Stomach (tissue), 9 donors: ENCODE measurements around the gene DEPDC5. TPM values are rescaled to one million over a fixed set of nuclear protein-coding genes. Genes with fewer than 3 reads are reported as not detected.

Experiments used
- DNase-seq, 2 donors: peaks; one replicate each; pipeline versions ENCODE4 v3.0.0 to v3.0.0-alpha.2; 2013 to 2019
- H3K27ac ChIP-seq, 5 donors: fragments of 200-600 bp in 4 of 5; sonication (generic) in 4 of 5; one replicate each; pipeline ENCODE4 v1.5.1; 2013 to 2019; ENCODE audit warnings: mild to moderate bottlenecking in 1 of 5, moderate library complexity in 1 of 5
- H3K27me3 ChIP-seq, 3 donors: fragments of 200-600 bp; sonication (generic); one replicate each; pipeline ENCODE4 v1.5.1; 2017 to 2019; ENCODE audit warnings: mixed run types in 1 of 3
- H3K36me3 ChIP-seq, 4 donors: fragments of 200-600 bp; sonication (generic); 1 replicate in 3 of 4; 2 replicates in 1 of 4; pipeline ENCODE4 v1.5.1; 2016 to 2019
- H3K4me1 ChIP-seq, 4 donors: fragments of 200-600 bp; sonication (generic); one replicate each; pipeline ENCODE4 v1.5.1; 2016 to 2019
- H3K4me3 ChIP-seq, 4 donors: fragments of 200-600 bp; sonication (generic) in 3 of 4; one replicate each; pipeline ENCODE4 v1.5.1; 2016 to 2019; ENCODE audit warnings: mild to moderate bottlenecking in 1 of 4
- H3K9me3 ChIP-seq, 4 donors: fragments of 200-600 bp; sonication (generic); one replicate each; pipeline ENCODE4 v1.5.1; 2016 to 2019
- CTCF ChIP-seq, 7 experiments: fragments of 450-650 bp in 4 of 7; fragments of 200-600 bp in 3 of 7; sonication (generic) in 3 of 7; IDR thresholded peaks; one replicate each; pipeline ENCODE4 v1.5.1; 2016 to 2019; ENCODE audit warnings: antibody characterized with exemption in 7 of 7, control low read depth in 2 of 7, mild to moderate bottlenecking in 1 of 7
- EP300 ChIP-seq: sonication (generic); formaldehyde crosslinking; IDR thresholded peaks from one replicate; pipeline ENCODE4 v1.6.1; 2017; ENCODE audit warnings: antibody characterized with exemption
- POLR2A ChIP-seq, 4 donors: fragments of 450-650 bp; IDR thresholded peaks; one replicate each; pipeline ENCODE4 v1.6.1; 2016; ENCODE audit warnings: antibody characterized with exemption in 4 of 4, control low read depth in 2 of 4, mild to moderate bottlenecking in 1 of 4, moderate library complexity in 1 of 4
- POLR2AphosphoS5 ChIP-seq, 3 donors: sonication (generic); formaldehyde crosslinking; IDR thresholded peaks; one replicate each; pipeline ENCODE4 v1.6.1; 2016; ENCODE audit warnings: antibody characterized with exemption in 3 of 3
- WGBS, 5 donors: extraction: QIAGEN DNeasy Blood & Tissue Kit in 3 of 5; methylation state at CpG; one replicate each; pipeline versions ENCODE4 v1.1.5 to v1.1.7; 2013 to 2018; 5-methylcytosine and 5-hydroxymethylcytosine counted together
- intact Hi-C: fragments of 100-400 bp; cut with DNase I; formaldehyde crosslinking; loops from one replicate; pipeline ENCODE4 v1.15.1; 2023; ENCODE audit warnings: low total_unique reads
- polyA plus RNA-seq, 3 donors: library from polyadenylated mRNA; stranded (reverse); fragments of 200-250 nt; gene quantifications; one replicate each; pipeline ENCODE4 v1.2.3, GENCODE V29; 2013
- small RNA-seq, 4 donors: library from RNA; depleted of rRNA; stranded (forward); fragments of <200 nt; gene quantifications; one replicate each; pipeline ENCODE3, GENCODE V24; 2016
- total RNA-seq, 5 donors: library from RNA; depleted of rRNA; stranded (reverse); fragments of >200 nt; gene quantifications; one replicate each; pipeline versions ENCODE4 v1.1.0 to v1.2.3, GENCODE V29; 2014 to 2016
- donor health status: healthy with polysubstance abuse.
- donor health status: Bipolar disorder and iron deficiency.
- donor health status: healthy.

The DEPDC5 gene
- total and polyA plus RNA-seq, 8 donors: 4.7 to 39.1 (median 20.2) TPM

GRCh38 chr22:31954535-31955523 lies 201.0 kb downstream of the DEPDC5 start:
- intact Hi-C loops: no loop called here
- Histone ChIP-seq H3K9me3 (no peaks in the 10 kb centered on the region), H3K27me3 (no peaks in the 10 kb centered on the region), H3K27ac (peak overlapping the region in 4 of 5 donors; percentile 35 to 84 (median 66)), H3K4me1 (peaks cover 40 to 77% (median 50%) of the 10 kb centered on the region in 4 donors), H3K4me3 (no peak overlapping the region), H3K36me3 (peaks cover 17 to 51% (median 35%) of the 10 kb centered on the region in 4 donors)
- no peak for DNase-seq
- 74 to 85% (median 75%) methylated on average over 11 of the region's 11 CpGs for whole genome bisulfite sequencing, 5 donors
- no peak for TF ChIP-seq EP300
- TF ChIP-seq POLR2AphosphoS5 (IDR thresholded peaks at IDR 0.05): no peak
- TF ChIP-seq POLR2A (IDR thresholded peaks at IDR 0.05): no peak
- TF ChIP-seq CTCF (IDR thresholded peaks at IDR 0.05): no peak

DNA sequence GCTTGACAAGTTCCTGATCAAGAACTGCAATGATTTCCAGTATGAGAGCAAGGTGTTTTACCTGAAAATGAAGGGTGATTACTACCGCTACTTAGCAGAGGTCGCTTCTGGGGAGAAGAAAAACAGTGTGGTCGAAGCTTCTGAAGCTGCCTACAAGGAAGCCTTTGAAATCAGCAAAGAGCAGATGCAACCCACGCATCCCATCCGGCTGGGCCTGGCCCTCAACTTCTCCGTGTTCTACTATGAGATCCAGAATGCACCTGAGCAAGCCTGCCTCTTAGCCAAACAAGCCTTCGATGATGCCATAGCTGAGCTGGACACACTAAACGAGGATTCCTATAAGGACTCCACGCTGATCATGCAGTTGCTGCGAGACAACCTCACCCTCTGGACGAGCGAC lies 202.5 kb downstream of the DEPDC5 start:
- peaks cover 28 to 61% (median 37%) of the 10 kb centered on the region in 4 donors for H3K4me1 ChIP-seq
- H3K27me3 ChIP-seq: no peaks in the 10 kb centered on the region
- no peak for TF ChIP-seq POLR2A (IDR thresholded peaks at IDR 0.05)
- TF ChIP-seq CTCF (IDR thresholded peaks at IDR 0.05): no peak
- no peak overlapping the region for H3K27ac ChIP-seq
- no peaks in the 10 kb centered on the region for H3K9me3 ChIP-seq
- peaks cover 17 to 40% (median 28%) of the 10 kb centered on the region in 4 donors for H3K36me3 ChIP-seq
- DNase-seq: no peak
- WGBS, 5 donors: 88 to 94% (median 92%) methylated on average over 12 of the region's 12 CpGs
- intact Hi-C loops: no loop called here
- no peak overlapping the region for H3K4me3 ChIP-seq

Small RNA genes lying within 50 kb of the gene (small RNA-seq; reads per million reads assigned to genes)
- gene RN7SL20P: 0 reads per million in 4 donors

Other genes starting within 250 kb of the DEPDC5 start
- gene PISD, start 91.8 kb upstream of the DEPDC5 start, total RNA-seq: 10 to 100 TPM; 10.3 to 99.8 (median 56.2) TPM
- gene PISD, start 91.8 kb upstream of the DEPDC5 start, polyA plus RNA-seq: 10 to 100 TPM; 13.9 to 27.4 (median 16.8) TPM
- gene PRR14L, start 3.9 kb upstream of the DEPDC5 start, total RNA-seq: 100 to 1,000 TPM in 1 of 5 donors, 10 to 100 TPM in 4; 24.0 to 193 (median 29.9) TPM
- gene PRR14L, start 3.9 kb upstream of the DEPDC5 start, polyA plus RNA-seq: 1 to 10 TPM; 4.0 to 5.5 (median 4.2) TPM
- gene YWHAH, start 190.5 kb downstream of the DEPDC5 start, total RNA-seq: 100 to 1,000 TPM in 1 of 5 donors, 10 to 100 TPM in 4; 20.5 to 284 (median 81.1) TPM
- 100 to 1,000 TPM in 2 of 3 donors, 10 to 100 TPM in 1; 60.9 to 156 (median 110) TPM for gene YWHAH, start 190.5 kb downstream of the DEPDC5 start, polyA plus RNA-seq